ENCODE results near the gene SFXN2. TPM values are rescaled to one million over a fixed set of nuclear protein-coding genes. Genes with fewer than 3 reads are reported as not detected.
A peak's percentile ranks its signal among the peaks of the same experiment; 100 is the strongest.

SFXN2 gene
- polyA plus RNA-seq, 1 of the 3 experiments (the other 2 are of a cell fraction) = 10.2 TPM

- TF ChIP-seq REST (IDR thresholded peaks at IDR 0.05; ENCODE audit: low read depth, low read length) = no peak
- no peak for TF ChIP-seq ELF1 (IDR thresholded peaks at IDR 0.05)
- TF ChIP-seq FOSL2 (IDR thresholded peaks at IDR 0.05; ENCODE audit: borderline replicate concordance, low read depth) = peak; percentile 74; the same call in 1 of the 2 replicates
- no peak for TF ChIP-seq GATA2 (CRISPR knock-in tag; IDR thresholded peaks at IDR 0.05)
- TF ChIP-seq NRF1 (IDR thresholded peaks at IDR 0.05; ENCODE audit: low read depth, low read length) = no peak
- TF ChIP-seq POLR2AphosphoS5 (IDR thresholded peaks at IDR 0.05; ENCODE audit: low read depth, low read length) = no peak
- TF ChIP-seq NFIC (IDR thresholded peaks at IDR 0.05; ENCODE audit: borderline replicate concordance) = peak; percentile 40; the same call in 1 of the 2 replicates
- TF ChIP-seq FOXJ3 (CRISPR knock-in tag; IDR thresholded peaks at IDR 0.05) = no peak
- peak; percentile 75 for TF ChIP-seq MAX (IDR thresholded peaks at IDR 0.05; ENCODE audit: low read depth)
- TF ChIP-seq RXRA (IDR thresholded peaks at IDR 0.05; ENCODE audit: borderline replicate concordance, low read depth) = peak; percentile 65; the same call in 1 of the 2 replicates
- 0 out of 2 replicates have a peak, but pooled peaks have one; percentile 24 for TF ChIP-seq YY1 (IDR thresholded peaks at IDR 0.05; ENCODE audit: low read depth)
- 0 out of 2 replicates have a peak, but pooled peaks have one; percentile 12 for TF ChIP-seq MEF2A (IDR thresholded peaks at IDR 0.05; ENCODE audit: borderline replicate concordance, low read depth)
- TF ChIP-seq CTCF (IDR thresholded peaks at IDR 0.05) = peak; percentile 23; the same call in 1 of the 2 replicates
- TF ChIP-seq RCOR1 (IDR thresholded peaks at IDR 0.05; ENCODE audit: low read length) = no peak
- peak; percentile 33; the same call in 1 of the 2 replicates for TF ChIP-seq PBX3 (IDR thresholded peaks at IDR 0.05)
- no peak for TF ChIP-seq FOXM1 (IDR thresholded peaks at IDR 0.05; ENCODE audit: low read depth)
- no peak for TF ChIP-seq USF2 (IDR thresholded peaks at IDR 0.05; ENCODE audit: borderline replicate concordance, low read depth, low read length)
- TF ChIP-seq SIN3A (IDR thresholded peaks at IDR 0.05; ENCODE audit: borderline replicate concordance, low read depth, low read length) = 0 out of 2 replicates have a peak, but pooled peaks have one; percentile 19
- no peak for TF ChIP-seq RAD21 (IDR thresholded peaks at IDR 0.05; ENCODE audit: low read length)
These were observed 3.8 kb upstream of the SFXN2 start (continued) for GRCh38 chr10:102710609-102711008.
